NCI-H2196 treated with DMSO at 0.1 percent for 48 hours (cell line): ENCODE measurements around the gene WDR59.
"Not testable (repeated sequence)": the region's sequence is repeated elsewhere in the genome, so short reads cannot be mapped to it uniquely, and the experiment has no call there.

ENCODE experiments used
- DNase-seq: peaks from one replicate; lab custom pipeline; 2025; ENCODE audit not compliant: unreplicated experiment; lab: John Stamatoyannopoulos, UW

WDR59 gene

GRCh38 chr16:74868501-74868900, 116.4 kb downstream of the WDR59 start:
- DNase-seq = no peak

- DNase-seq = no peak
Observed at GRCh38 chr16:74868035-74868434, 116.9 kb downstream of the WDR59 start.

GRCh38 chr16:74867281-74867849, 117.6 kb downstream of the WDR59 start:
- no peak for DNase-seq

GRCh38 chr16:74865922-74866598, 118.9 kb downstream of the WDR59 start:
- no peak for DNase-seq

GRCh38 chr16:74862743-74863244, 122.1 kb downstream of the WDR59 start:
- DNase-seq = peak; percentile 7

- no peak for DNase-seq
Observed at GRCh38 chr16:74852500-74852875, 132.4 kb downstream of the WDR59 start.

- no peak for DNase-seq
Observed at GRCh38 chr16:74850027-74850426, 134.9 kb downstream of the WDR59 start.

GRCh38 chr16:74847202-74847601, 137.7 kb downstream of the WDR59 start:
- no peak for DNase-seq

GRCh38 chr16:74846714-74847113, 138.2 kb downstream of the WDR59 start:
- no peak for DNase-seq

GRCh38 chr16:74844041-74844980, 140.6 kb downstream of the WDR59 start:
- no peak for DNase-seq

GRCh38 chr16:74843381-74844035, 141.4 kb downstream of the WDR59 start:
- DNase-seq = not testable (repeated sequence)

GRCh38 chr16:74842413-74842812, 142.5 kb downstream of the WDR59 start:
- DNase-seq = no peak

- no peak for DNase-seq
Observed at GRCh38 chr16:74841904-74842303, 143.0 kb downstream of the WDR59 start.

GRCh38 chr16:74841469-74841868, 143.5 kb downstream of the WDR59 start:
- no peak for DNase-seq

GRCh38 chr16:74837056-74837455, 147.9 kb downstream of the WDR59 start:
- no peak for DNase-seq

- DNase-seq = no peak
Observed at GRCh38 chr16:74836111-74836671, 148.7 kb downstream of the WDR59 start.

- DNase-seq = no peak
Observed at GRCh38 chr16:74832228-74832627, 152.7 kb downstream of the WDR59 start.

GRCh38 chr16:74831467-74831866, 153.5 kb downstream of the WDR59 start:
- DNase-seq = no peak

GRCh38 chr16:74830648-74831047, 154.3 kb downstream of the WDR59 start:
- DNase-seq = no peak

GRCh38 chr16:74829637-74830036, 155.3 kb downstream of the WDR59 start:
- DNase-seq = no peak

- no peak for DNase-seq
Observed at GRCh38 chr16:74825941-74826340, 159.0 kb downstream of the WDR59 start.
